IMR-90 (cell line): ENCODE results near the gene FKBP6. TPM values are rescaled to one million over a fixed set of nuclear protein-coding genes. Genes with fewer than 3 reads are reported as not detected.
A peak's percentile ranks its signal among the peaks of the same experiment; 100 is the strongest.
"Not testable (repeated sequence)": the region's sequence is repeated elsewhere in the genome, so short reads cannot be mapped to it uniquely, and the experiment has no call there.

ENCODE experiments used
- ATAC-seq: fragments of 200-7000 bp; cut with Tn5 transposase; 2 replicates; pipeline ENCODE4 v1.9.1; 2020; ENCODE audit warnings: low read depth, mild to moderate bottlenecking, moderate library complexity
- BruUV-seq: library from RNA; stranded (reverse); fragments of 400-500 nt; replicated peaks from 2 replicates; lab custom pipeline; 2021; lab: Mats Ljungman, UMichigan
- CTCF ChIA-PET: fragments of 300-600 bp; formaldehyde crosslinking; extraction: SDS; loops from one replicate; lab custom pipeline; 2021; ENCODE audit warnings: antibody characterized with exemption; lab: Yijun Ruan, JAX
- POLR2A ChIA-PET: fragments of 300-600 bp; sonication (Branson Sonifier 250); formaldehyde crosslinking; loops from one replicate; lab custom pipeline; 2022; ENCODE audit warnings: antibody characterized with exemption; ENCODE audit not compliant: unreplicated experiment; lab: Charles Lee
- DNase-seq: peaks from one replicate; pipeline ENCODE4 v3.0.0; 2013
- H2AFZ ChIP-seq: replicated peaks from 2 replicates; pipeline ENCODE3; 2013; ENCODE audit warnings: low read length, mild to moderate bottlenecking; ENCODE audit not compliant: poor library complexity
- H2AK5ac ChIP-seq: 2 replicates; pipeline ENCODE4 v1.6.1; 2013; ENCODE audit warnings: low read depth, low read length, inconsistent platforms
- H2AK9ac ChIP-seq: replicated peaks from 2 replicates; pipeline ENCODE3; 2013; ENCODE audit warnings: mild to moderate bottlenecking, low read depth, low read length, moderate library complexity; ENCODE audit not compliant: poor library complexity
- H2BK120ac ChIP-seq: 2 replicates; pipeline ENCODE4 v1.6.1; 2013; ENCODE audit warnings: low read depth, low read length, inconsistent platforms
- H2BK15ac ChIP-seq: 3 replicates; pipeline ENCODE4 v1.6.1; 2013; ENCODE audit warnings: low read depth, low read length, inconsistent platforms
- H2BK20ac ChIP-seq: 2 replicates; pipeline ENCODE4 v1.6.1; 2013; ENCODE audit warnings: low read depth, mild to moderate bottlenecking, inconsistent platforms, low read length, moderate library complexity
- H2BK5ac ChIP-seq: 2 replicates; pipeline ENCODE4 v1.6.1; 2013; ENCODE audit warnings: mild to moderate bottlenecking, low read depth, low read length, inconsistent platforms; ENCODE audit not compliant: poor library complexity, severe bottlenecking
- H3K14ac ChIP-seq: replicated peaks from 2 replicates; pipeline ENCODE4 v1.6.1; 2013; ENCODE audit warnings: low read depth, low read length, inconsistent platforms
- H3K18ac ChIP-seq: 2 replicates; pipeline ENCODE4 v1.6.1; 2013; ENCODE audit warnings: low read depth, low read length, control low read depth
- H3K23ac ChIP-seq: 2 replicates; pipeline ENCODE4 v1.6.1; 2013; ENCODE audit warnings: low read depth, low read length, inconsistent platforms
- H3K27ac ChIP-seq: 2 replicates; pipeline ENCODE4 v1.5.1; 2013; ENCODE audit warnings: mild to moderate bottlenecking, control low read depth, low read length; ENCODE audit not compliant: insufficient read depth
- H3K27me3 ChIP-seq: 2 replicates; pipeline ENCODE4 v1.6.1; 2013; ENCODE audit warnings: low read length; ENCODE audit not compliant: control insufficient read depth, insufficient read depth
- H3K36me3 ChIP-seq: 2 replicates; pipeline ENCODE4 v1.6.1; 2013; ENCODE audit warnings: low read length, mixed read lengths; ENCODE audit not compliant: control insufficient read depth, insufficient read depth
- H3K4ac ChIP-seq: 2 replicates; pipeline ENCODE4 v1.6.1; 2013; ENCODE audit warnings: low read depth, low read length, inconsistent platforms
- H3K4me1 ChIP-seq: 2 replicates; pipeline ENCODE4 v1.6.1; 2013; ENCODE audit warnings: low read length, mixed read lengths; ENCODE audit not compliant: control insufficient read depth, insufficient read depth
- H3K4me2 ChIP-seq: 2 replicates; pipeline ENCODE4 v1.6.1; 2013; ENCODE audit warnings: low read depth, mild to moderate bottlenecking, control low read depth, low read length, moderate library complexity
- H3K4me3 ChIP-seq: 2 replicates; pipeline ENCODE4 v1.5.1; 2013; ENCODE audit warnings: low read depth, mild to moderate bottlenecking, control low read depth, low read length, moderate library complexity; ENCODE audit not compliant: insufficient read depth
- H3K56ac ChIP-seq: 2 replicates; pipeline ENCODE4 v1.6.1; 2013; ENCODE audit warnings: low read length, inconsistent platforms; ENCODE audit not compliant: insufficient read depth; ENCODE audit errors: extremely low read depth
- H3K79me1 ChIP-seq, 2 experiments: 2 replicates each; pipeline ENCODE4 v1.6.1; 2013; ENCODE audit warnings: low read length in 2 of 2, inconsistent platforms in 1 of 2, low read depth in 1 of 2
- H3K9ac ChIP-seq: 2 replicates; pipeline ENCODE4 v1.6.1; 2013; ENCODE audit warnings: low read depth, low read length, control low read depth
- H3K9me1 ChIP-seq: 2 replicates; pipeline ENCODE4 v1.6.1; 2013; ENCODE audit warnings: low read length, inconsistent platforms; ENCODE audit not compliant: insufficient read depth
- H3K9me3 ChIP-seq: 2 replicates; pipeline ENCODE4 v1.6.1; 2013; ENCODE audit warnings: low read length; ENCODE audit not compliant: control insufficient read depth, insufficient read depth
- H4K20me1 ChIP-seq: 2 replicates; pipeline ENCODE4 v1.6.1; 2013; ENCODE audit warnings: low read length, inconsistent platforms; ENCODE audit not compliant: insufficient read depth
- H4K5ac ChIP-seq: 2 replicates; pipeline ENCODE4 v1.6.1; 2013; ENCODE audit warnings: mild to moderate bottlenecking, low read depth, low read length, control low read depth
- H4K8ac ChIP-seq, 2 experiments: 2 replicates each; pipeline ENCODE4 v1.6.1; 2013; ENCODE audit warnings: low read depth in 2 of 2, low read length in 2 of 2, control low read depth in 1 of 2, inconsistent platforms in 1 of 2
- H4K91ac ChIP-seq: 2 replicates; pipeline ENCODE4 v1.6.1; 2013; ENCODE audit warnings: low read depth, low read length, inconsistent platforms; ENCODE audit not compliant: insufficient read depth
- FOS ChIP-seq: fragments of 150-350 bp; IDR thresholded peaks from 2 replicates; pipeline ENCODE4 v1.6.1; 2016; ENCODE audit warnings: low read depth, low read length
- MAFK ChIP-seq: IDR thresholded peaks from 2 replicates; pipeline ENCODE4 v1.6.1; 2012; ENCODE audit warnings: low read depth, low read length, improper control_type of control experiment
- MAZ ChIP-seq: IDR thresholded peaks from 2 replicates; pipeline ENCODE4 v1.6.1; 2012; ENCODE audit warnings: low read depth, mild to moderate bottlenecking, low read length, improper control_type of control experiment, moderate library complexity, borderline replicate concordance
- MXI1 ChIP-seq: IDR thresholded peaks from 2 replicates; pipeline ENCODE4 v1.6.1; 2012; ENCODE audit warnings: low read depth, mild to moderate bottlenecking, low read length, moderate library complexity, borderline replicate concordance
- NFE2L2 ChIP-seq: fragments of 150-350 bp; IDR thresholded peaks from 2 replicates; pipeline ENCODE4 v1.6.1; 2016; ENCODE audit warnings: low read depth, mild to moderate bottlenecking, low read length
- RAD21 ChIP-seq: IDR thresholded peaks from 2 replicates; pipeline ENCODE4 v1.6.1; 2012; ENCODE audit warnings: low read length, improper control_type of control experiment
- RCOR1 ChIP-seq: IDR thresholded peaks from 2 replicates; pipeline ENCODE4 v1.6.1; 2012; ENCODE audit warnings: mild to moderate bottlenecking, low read length, improper control_type of control experiment; ENCODE audit not compliant: insufficient replicate concordance
- WGBS, 2 experiments: methylation state at CpG; one replicate each; pipeline versions ENCODE4 v1.1.5 to v1.1.7; 2013; ENCODE audit warnings: missing lambda C conversion rate in 2 of 2; ENCODE audit not compliant: insufficient read length in 1 of 2; ENCODE audit errors: extremely low coverage in 2 of 2; 5-methylcytosine and 5-hydroxymethylcytosine counted together
- dilution Hi-C: fragments of 300-500 bp; cut with HindIII; formaldehyde crosslinking; loops from one replicate; pipeline ENCODE4 v1.14.3; 2018; ENCODE audit warnings: low sequenced_read_pairs; ENCODE audit not compliant: unreplicated experiment
- in situ Hi-C: fragments of 300-500 bp; cut with MboI; formaldehyde crosslinking; loops from 3 replicates; pipeline ENCODE4 v1.14.3; 2019; ENCODE audit warnings: low sequenced_read_pairs, inconsistent platforms, mixed read lengths
- intact Hi-C: fragments of 100-400 bp; cut with micrococcal nuclease; formaldehyde crosslinking; loops from 2 replicates; pipeline ENCODE4 v1.10.0; 2022
- polyA plus RNA-seq, 3 experiments: library from polyadenylated mRNA; depleted of rRNA; stranded (reverse); fragments of >200 nt; gene quantifications; 2 replicates each; pipeline ENCODE4 v1.2.3, GENCODE V29; 2012; ENCODE audit warnings: low replicate concordance in 1 of 3
- total RNA-seq: library from RNA; depleted of rRNA; stranded (reverse); fragments of >200 nt; gene quantifications from 2 replicates; pipeline ENCODE4 v1.2.3, GENCODE V29; 2012

Gene FKBP6
- total and polyA plus RNA-seq, 2 of the 4 experiments (the other 2 are of a cell fraction): not detected

- H3K27ac ChIP-seq: peak within 1 kb of the TSS; percentile 63
- BruUV-seq: no TSS peak
Measured at GRCh38 chr7:73308665-73309214, 19.2 kb upstream of the FKBP6 start, which contains the start of gene NSUN5. Gene NSUN5, minus strand, starts transcription at chr7:73308826. Its CDS starts 36 bp downstream, at chr7:73308790.

GRCh38 chr7:73311421-73311820 lies 16.5 kb upstream of the FKBP6 start:
- ATAC-seq, intact Hi-C loops, H2BK15ac ChIP-seq, H3K4me2 ChIP-seq, H3K4me1 ChIP-seq, H3K9me3 ChIP-seq, H3K14ac ChIP-seq, dilution Hi-C loops, H3K9ac ChIP-seq, H2AK5ac ChIP-seq, H2AK9ac ChIP-seq, H3K36me3 ChIP-seq, H3K18ac ChIP-seq, H3K4ac ChIP-seq, POLR2A ChIA-PET, H4K5ac ChIP-seq, H3K4me3 ChIP-seq, BruUV-seq, H3K56ac ChIP-seq, H3K27me3 ChIP-seq, H2BK5ac ChIP-seq, H4K91ac ChIP-seq, H3K9me1 ChIP-seq, H3K23ac ChIP-seq, H3K27ac ChIP-seq, in situ Hi-C loops, CTCF ChIA-PET, H4K20me1 ChIP-seq: not testable (repeated sequence)
- peak; percentile 3 for DNase-seq
- H2BK120ac ChIP-seq: 0 out of 2 replicates have a peak overlapping the region, but pooled peaks have one; percentile 54
- peaks cover 13 to 30% of the 10 kb centered on the region in 2 experiments for H3K79me1 ChIP-seq
- H2AFZ ChIP-seq: peak overlapping the region; percentile 80
- 0 out of 2 replicates have a peak overlapping the region, but pooled peaks have one; percentile 35 for H2BK20ac ChIP-seq
- no CpG with 5 or more reads among the region's 7 CpGs for WGBS, 2 experiments
- H4K8ac ChIP-seq: peak overlapping the region in 1 of 2 experiments; percentile 42; a peak in 2 of 4 replicates

More at GRCh38 chr7:73308665-73309214, 19.2 kb upstream of the FKBP6 start, which contains the start of gene NSUN5:
- Histone ChIP-seq H2BK15ac (no peak within 1 kb of the TSS), H3K14ac (peak within 1 kb of the TSS; percentile 85), H4K5ac (peak within 1 kb of the TSS; percentile 93), H3K9me1 (peaks cover 9% of the 10 kb centered on the region; the same call in 1 of the 2 replicates), H3K4ac (peak within 1 kb of the TSS; percentile 90), H2AK9ac (peak within 1 kb of the TSS; percentile 84), H3K18ac (no peak within 1 kb of the TSS), H2AK5ac (peak within 1 kb of the TSS; percentile 86; the same call in 1 of the 2 replicates), H2AFZ (peak within 1 kb of the TSS; percentile 93), H3K9me3 (no peaks in the 10 kb centered on the region), H3K4me1 (peaks cover 3% of the 10 kb centered on the region; the same call in 1 of the 2 replicates), H3K79me1 (peaks cover 13 to 32% of the 10 kb centered on the region in 2 experiments), H2BK120ac (peak within 1 kb of the TSS; percentile 1; the same call in 1 of the 2 replicates), H2BK5ac (no peak within 1 kb of the TSS), H4K91ac (peak within 1 kb of the TSS; percentile 82; the same call in 1 of the 2 replicates), H3K27me3 (no peaks in the 10 kb centered on the region), H3K56ac (no peak within 1 kb of the TSS; the same call in 1 of the 2 replicates), H2BK20ac (no peak within 1 kb of the TSS), H4K8ac (peak within 1 kb of the TSS; percentile 98 to 100), H3K4me3 (peak within 1 kb of the TSS; percentile 68), H3K23ac (peak within 1 kb of the TSS; percentile 82), H3K36me3 (peaks cover 17% of the 10 kb centered on the region), H4K20me1 (no peaks in the 10 kb centered on the region), H3K9ac (peak within 1 kb of the TSS; percentile 71), H3K4me2 (peak within 1 kb of the TSS; percentile 76)
- in situ Hi-C loops (no loop called here), intact Hi-C loops (no loop called here), dilution Hi-C loops (no loop called here)
- WGBS, 2 experiments: 0% methylated on average over 6 of the region's 40 CpGs; no CpG with 5 or more reads in 1 of the 2 experiments
- DNase-seq: peak; percentile 48
- TF ChIP-seq RCOR1: no peak
- TF ChIP-seq MAZ: 0 out of 2 replicates have a peak, but pooled peaks have one; percentile 18
- peak; percentile 70; the same call in 1 of the 2 replicates for TF ChIP-seq MXI1
- TF ChIP-seq RAD21: no peak
- no peak for TF ChIP-seq MAFK
- no peak for TF ChIP-seq NFE2L2
- TF ChIP-seq FOS: no peak
- CTCF ChIA-PET: no interaction called here
- POLR2A ChIA-PET: no interaction called here
- peak; percentile 88 for ATAC-seq
